K562 (cell line): ENCODE measurements around the gene CNOT6. TPM values are rescaled to one million over a fixed set of nuclear protein-coding genes. Genes with fewer than 3 reads are reported as not detected.

ENCODE experiments used
- ATAC-seq: fragments of 200-7000 bp; cut with Tn5 transposase; 3 replicates; pipeline ENCODE4 v1.9.1; 2020; ENCODE audit warnings: moderate library complexity
- BruUV-seq: library from RNA; stranded (reverse); fragments of 400-500 nt; replicated peaks from 2 replicates; lab custom pipeline; 2021; lab: Mats Ljungman, UMichigan
- CTCF ChIA-PET: fragments of 300-600 bp; formaldehyde crosslinking; extraction: SDS; loops from one replicate; lab custom pipeline; 2021; ENCODE audit warnings: low intra/inter-chr PET ratio; lab: Yijun Ruan, JAX
- POLR2A ChIA-PET: fragments of 300-600, 350-650 bp; sonication (Branson Sonifier 250); formaldehyde crosslinking; extraction: SDS; loops from one replicate; lab custom pipeline; 2021; ENCODE audit warnings: antibody characterized with exemption, inconsistent platforms; lab: Yijun Ruan, JAX
- DNase-seq, 4 experiments: peaks; one replicate each; pipeline versions ENCODE4 v3.0.0 to v3.0.0-alpha.2; 2011 to 2018; ENCODE audit warnings: low spot score in 3 of 4, mixed read lengths in 3 of 4; ENCODE audit errors: extremely low read depth in 1 of 4
- FAIRE-seq: peaks from 2 replicates; lab custom pipeline; 2011; peaks lifted over from hg19 to GRCh38; lab: Jason Lieb, UNC
- H2AFZ ChIP-seq: 2 replicates; pipeline ENCODE4 v1.6.0; 2011; ENCODE audit warnings: low read depth, low read length, control low read depth, inconsistent platforms
- H3K27ac ChIP-seq: fragments of 200-600 bp; 3 replicates; pipeline ENCODE4 v1.8.0; 2011; ENCODE audit warnings: low read depth, mild to moderate bottlenecking, control low read depth, inconsistent platforms, low read length, moderate library complexity, mixed read lengths; ENCODE audit errors: extremely low read depth
- H3K27me3 ChIP-seq, 2 experiments: fragments of 300-600 bp in 1 of 2; 2 replicates in 1 of 2; 3 replicates in 1 of 2; pipeline versions ENCODE4 v1.6.0 to v1.8.0; 2011; ENCODE audit warnings: inconsistent platforms in 2 of 2, low read length in 2 of 2, mild to moderate bottlenecking in 1 of 2, mixed read lengths in 1 of 2, moderate library complexity in 1 of 2; ENCODE audit not compliant: control insufficient read depth in 2 of 2, insufficient read depth in 2 of 2
- H3K36me3 ChIP-seq: fragments of 300-600 bp; 3 replicates; pipeline ENCODE4 v1.8.0; 2011; ENCODE audit warnings: mild to moderate bottlenecking, low read length, inconsistent platforms; ENCODE audit not compliant: control insufficient read depth, insufficient read depth
- H3K4me1 ChIP-seq, 2 experiments: fragments of 200-600 bp in 1 of 2; replicated peaks in 1 of 2; 2 replicates in 1 of 2; 3 replicates in 1 of 2; pipeline versions ENCODE4 v1.5.1 to v1.8.0; 2011; ENCODE audit warnings: inconsistent platforms in 2 of 2, low read length in 2 of 2, mild to moderate bottlenecking in 1 of 2, mixed read lengths in 1 of 2, moderate library complexity in 1 of 2; ENCODE audit not compliant: control insufficient read depth in 2 of 2, insufficient read depth in 2 of 2
- H3K4me2 ChIP-seq: 2 replicates; pipeline ENCODE4 v1.6.1; 2011; ENCODE audit warnings: low read length, control low read depth, inconsistent platforms, mixed read lengths; ENCODE audit not compliant: insufficient read depth
- H3K4me3 ChIP-seq: fragments of 200-600 bp; sonication (generic), shearing (Covaris generic); 2 replicates; pipeline ENCODE4 v1.5.1; 2016; ENCODE audit warnings: control low read depth, inconsistent platforms
- H3K79me2 ChIP-seq: fragments of 200-600 bp; 3 replicates; pipeline ENCODE4 v1.8.0; 2011; ENCODE audit warnings: low read length, inconsistent platforms; ENCODE audit not compliant: control insufficient read depth, insufficient read depth
- H3K9ac ChIP-seq, 2 experiments: 2 replicates each; pipeline versions ENCODE4 v1.6.0 to v1.6.1; 2011; ENCODE audit warnings: low read depth in 2 of 2, low read length in 2 of 2, control low read depth in 1 of 2, inconsistent platforms in 1 of 2, mild to moderate bottlenecking in 1 of 2, mixed read lengths in 1 of 2; ENCODE audit not compliant: insufficient read depth in 1 of 2
- H3K9me1 ChIP-seq: one replicate; pipeline ENCODE4 v1.6.0; 2011; ENCODE audit warnings: inconsistent platforms, mild to moderate bottlenecking, low read length, moderate library complexity; ENCODE audit not compliant: control insufficient read depth, insufficient read depth
- H3K9me3 ChIP-seq: replicated peaks from 2 replicates; pipeline ENCODE4 v1.5.1; 2011; ENCODE audit warnings: low read depth, low read length, inconsistent platforms; ENCODE audit not compliant: control insufficient read depth, insufficient read depth
- H4K20me1 ChIP-seq: replicated peaks from 2 replicates; pipeline ENCODE4 v1.6.1; 2011; ENCODE audit warnings: low read length, inconsistent platforms, mixed read lengths; ENCODE audit not compliant: control insufficient read depth, insufficient read depth
- FOXP1 ChIP-seq: sonication (generic); formaldehyde crosslinking; IDR thresholded peaks from 2 replicates; pipeline ENCODE4 v1.8.0; 2022; ENCODE audit warnings: mild to moderate bottlenecking, missing genetic modification reagents
- KLF6 ChIP-seq: fragments of 250-450 bp; sonication (Bioruptor Pico); IDR thresholded peaks from 2 replicates; pipeline ENCODE4 v1.4.0; 2020; ENCODE audit warnings: mild to moderate bottlenecking, moderate library complexity, borderline replicate concordance
- MXI1 ChIP-seq: IDR thresholded peaks from 2 replicates; pipeline ENCODE4 v1.6.1; 2011; ENCODE audit warnings: low read depth, mild to moderate bottlenecking, improper control_type of control experiment, low read length
- PURB ChIP-seq: sonication (generic); formaldehyde crosslinking; IDR thresholded peaks from 2 replicates; pipeline ENCODE4 v1.9.0; 2021; ENCODE audit warnings: low read depth, mild to moderate bottlenecking, missing genetic modification reagents
- SMARCA5 ChIP-seq: fragments of 450-650 bp; IDR thresholded peaks from 2 replicates; pipeline ENCODE4 v1.6.1; 2016
- ZNF436 ChIP-seq: fragments of 250-450, 450-650 bp; sonication (Bioruptor Pico); formaldehyde crosslinking; IDR thresholded peaks from 2 replicates; pipeline ENCODE4 v1.7.0; 2020; ENCODE audit warnings: mild to moderate bottlenecking
- WGBS: fragments of 100-300 bp; shearing (Covaris generic); methylation state at CpG from one replicate; pipeline ENCODE4 v1.1.6; 2016; ENCODE audit warnings: low coverage, mixed read lengths; ENCODE audit not compliant: insufficient coverage; ENCODE audit errors: missing lambda C conversion rate; 5-methylcytosine and 5-hydroxymethylcytosine counted together
- in situ Hi-C: fragments of 300-500 bp; cut with MboI; formaldehyde crosslinking; loops from 4 replicates; pipeline ENCODE4 v1.15.0; 2018; ENCODE audit warnings: inconsistent platforms, mixed read lengths
- intact Hi-C: fragments of 100-400 bp; cut with micrococcal nuclease; formaldehyde crosslinking; loops from 2 replicates; pipeline ENCODE4 v1.14.2; 2022
- polyA plus RNA-seq, 8 experiments: library from polyadenylated mRNA; depleted of rRNA in 4 of 8; stranded (reverse) in 5 of 8; unstranded in 3 of 8; fragments of >200 nt; fragmentation: Nextera tagmentation in 2 of 8; fragmentation: Illumina TruSeq in 1 of 8; extraction: Ambion mirVana in 2 of 8; extraction: Trizol in 1 of 8; gene quantifications; 2 replicates each; pipeline versions ENCODE4 v1.2.1 to v1.2.3, GENCODE V29; 2011 to 2014; ENCODE audit warnings: inconsistent platforms in 1 of 8, missing spikeins in 1 of 8
- total RNA-seq, 7 experiments: library from RNA; depleted of rRNA in 6 of 7; stranded (reverse); fragments of >200 nt in 6 of 7; fragmentation: Illumina TruSeq in 2 of 7; extraction: Trizol in 2 of 7; gene quantifications; 2 replicates each; pipeline versions ENCODE4 v1.2.1 to v1.2.3, GENCODE V29; 2011 to 2021; ENCODE audit warnings: low replicate concordance in 1 of 7

CNOT6 gene
- total and polyA plus RNA-seq, 9 of the 15 experiments (the other 6 are each of a cell fraction or from before 2014, with no cell fraction given), result 4.9 to 32.4 (median 14.0) TPM

DNA sequence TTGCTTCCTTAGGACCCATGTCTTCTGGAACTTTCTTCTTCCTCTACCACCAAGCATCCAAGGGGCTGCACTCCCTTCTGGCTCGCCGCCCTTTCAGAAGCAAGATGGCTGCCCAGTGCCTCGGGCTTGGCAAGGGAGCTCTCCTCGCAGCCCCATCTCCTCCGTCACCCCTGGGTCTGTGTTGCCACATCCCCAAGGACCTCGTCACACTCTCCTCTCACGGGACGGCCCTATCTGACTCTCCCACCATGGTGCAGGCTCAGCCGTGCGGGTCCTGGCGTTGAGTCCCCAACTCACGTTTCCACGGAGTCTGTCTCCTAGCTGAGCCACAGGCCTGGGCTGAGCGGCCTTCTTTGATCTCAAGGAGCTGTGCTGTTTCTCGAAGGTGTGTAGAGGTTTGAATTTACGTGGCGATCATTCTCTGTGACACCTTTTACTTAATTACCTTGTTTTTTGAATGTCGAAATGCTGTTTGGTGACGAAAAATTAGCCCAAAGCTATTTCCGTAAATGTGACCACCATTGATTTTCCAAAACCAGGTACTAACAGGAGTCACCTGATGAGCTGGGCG, 112.1 kb downstream of the CNOT6 start:
- no peaks in the 10 kb centered on the region for H3K36me3 ChIP-seq
- H3K27ac ChIP-seq, result no peak overlapping the region
- no peak for FAIRE-seq
- in situ Hi-C loops, result no loop called here
- ATAC-seq, result peak; percentile 9; the same call in 2 of the 3 replicates
- no peak for DNase-seq
- peaks cover 10 to 49% of the 10 kb centered on the region in 2 experiments; a peak in 4 of 5 replicates for H3K4me1 ChIP-seq
- BruUV-seq, result no TSS peak
- H4K20me1 ChIP-seq, result no peaks in the 10 kb centered on the region
- 0 out of 2 replicates have a peak overlapping the region, but pooled peaks have one; percentile 0 for H3K4me2 ChIP-seq
- ChIA-PET CTCF (interaction anchor here (1.8 kb wide), 1 partner anchor 313 kb away, joined by 15 read pairs; no protein-coding TSS in a partner anchor), POLR2A (no interaction called here)
- H3K9ac ChIP-seq, result no peak overlapping the region
- no peaks in the 10 kb centered on the region for H3K9me1 ChIP-seq
- no peaks in the 10 kb centered on the region for H3K9me3 ChIP-seq
- 34% methylated on average over 21 of the region's 21 CpGs for WGBS
- H2AFZ ChIP-seq, result peak overlapping the region; percentile 53
- H3K79me2 ChIP-seq, result no peaks in the 10 kb centered on the region
- intact Hi-C loops, result loop anchor here (1.0 to 10.0 kb wide), 6 partner anchors 51 to 401 kb away; partner anchors contain the start of genes CNOT6, MAPK9 and RASGEF1C
- H3K27me3 ChIP-seq, result peaks cover 0 to 7% of the 10 kb centered on the region in 2 experiments; a peak in 2 of 5 replicates
- TF ChIP-seq SMARCA5, result no peak
- TF ChIP-seq FOXP1, result no peak
- no peak for TF ChIP-seq MXI1
- no peak for TF ChIP-seq ZNF436 (CRISPR knock-in tag)
- no peak for TF ChIP-seq PURB (CRISPR knock-in tag)
- TF ChIP-seq KLF6 (CRISPR knock-in tag), result no peak
- TF ChIP-seq, all 486 proteins: peak for 0
- H3K4me3 ChIP-seq, result no peak overlapping the region
